GM18951 (cell line): ENCODE results near the gene FXR2.

Source experiments
- POLR2A ChIP-seq: IDR thresholded peaks from 4 replicates; pipeline ENCODE4 v1.6.1; 2011; ENCODE audit warnings: mild to moderate bottlenecking; ENCODE audit not compliant: insufficient read length, insufficient read depth; ENCODE audit errors: extremely low read depth
- in situ Hi-C: fragments of 300-500 bp; cut with MboI; formaldehyde crosslinking; loops from one replicate; pipeline ENCODE4 v1.12.0; 2022; ENCODE audit warnings: low sequenced_read_pairs, mixed read lengths, inconsistent platforms; ENCODE audit not compliant: unreplicated experiment

Gene FXR2

DNA sequence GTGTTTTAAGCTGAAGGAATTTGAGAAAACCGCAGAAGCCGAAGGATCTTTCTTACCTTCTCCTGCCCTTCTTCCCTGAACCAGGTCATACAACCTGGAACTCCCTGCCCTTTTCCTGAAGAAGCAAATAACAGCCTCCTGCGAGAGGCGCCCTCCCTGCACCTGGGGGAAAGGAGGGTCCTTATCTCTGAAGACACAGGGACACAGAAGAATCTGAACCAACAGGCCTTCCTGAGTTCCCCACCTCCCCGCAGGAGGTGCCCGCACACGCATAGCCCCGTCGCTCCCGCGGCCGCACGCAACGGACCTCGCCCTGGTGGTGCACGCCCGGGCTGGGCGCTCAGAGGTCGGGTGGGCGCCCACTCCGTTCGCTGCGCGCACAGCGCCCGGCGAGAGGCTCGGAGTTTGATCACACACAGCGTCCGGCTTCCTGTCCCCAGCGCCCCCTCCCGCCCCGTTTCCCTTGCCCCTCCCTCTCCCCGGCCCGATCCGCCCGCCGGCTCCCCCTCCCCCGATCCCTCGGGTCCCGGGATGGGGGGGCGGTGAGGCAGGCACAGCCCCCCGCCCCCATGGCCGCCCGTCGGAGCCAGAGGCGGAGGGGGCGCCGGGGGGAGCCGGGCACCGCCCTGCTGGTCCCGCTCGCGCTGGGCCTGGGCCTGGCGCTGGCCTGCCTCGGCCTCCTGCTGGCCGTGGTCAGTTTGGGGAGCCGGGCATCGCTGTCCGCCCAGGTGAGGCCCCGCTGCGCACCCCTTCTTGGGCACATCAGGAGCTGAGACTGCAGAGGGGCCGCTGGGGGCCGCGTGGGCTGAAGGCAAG lies 65.9 kb downstream of the FXR2 start, which contains the start of gene TNFSF12:
Gene TNFSF12, plus strand, starts transcription at position 474 of the 816 bp plus-strand sequence. Its CDS starts 96 bp downstream, at position 570.
- peak; percentile 84 for TF ChIP-seq POLR2A
- in situ Hi-C loops = no loop called here

DNA sequence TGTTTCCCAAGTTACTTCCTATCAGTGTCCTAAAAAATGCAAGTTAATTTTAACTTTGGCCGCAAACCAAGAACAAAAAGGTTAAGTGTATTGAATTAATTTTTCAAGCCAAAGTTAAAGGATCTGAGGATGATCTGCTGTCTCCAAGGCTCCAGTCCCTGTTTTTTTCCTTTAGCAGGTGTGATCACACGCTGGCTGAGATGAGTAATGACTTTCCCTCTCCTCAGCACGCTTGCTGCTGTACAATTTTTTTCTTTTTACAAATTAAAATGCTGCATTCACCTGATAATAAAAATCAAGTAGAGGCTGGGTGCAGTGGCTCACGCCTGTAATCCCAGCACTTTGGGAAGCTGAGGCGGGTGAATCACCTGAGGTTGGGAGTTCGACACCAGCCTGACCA lies 69.8 kb downstream of the FXR2 start:
- in situ Hi-C loops = no loop called here
- no peak for TF ChIP-seq POLR2A
